GM13977 (cell line): ENCODE measurements around the gene AFF2.

Experiments used
- DNase-seq: peaks from one replicate; pipeline ENCODE4 v3.0.0; 2012; ENCODE audit warnings: low spot score
- in situ Hi-C: fragments of 300-500 bp; cut with MboI; formaldehyde crosslinking; loops from one replicate; pipeline ENCODE4 v1.12.0; 2022; ENCODE audit warnings: low sequenced_read_pairs, low pct_unique_long_range_greater_than_20kb, mixed read lengths, inconsistent platforms; ENCODE audit not compliant: unreplicated experiment
- TF ChIP-seq, protein P1 (sequence below): IDR thresholded peaks from 2 replicates; pipeline ENCODE4 v1.5.1; 2012; ENCODE audit warnings: mild to moderate bottlenecking, control low read depth; ENCODE audit not compliant: insufficient read depth; ENCODE audit errors: extremely low read depth, missing control alignments

AFF2 gene

DNA sequence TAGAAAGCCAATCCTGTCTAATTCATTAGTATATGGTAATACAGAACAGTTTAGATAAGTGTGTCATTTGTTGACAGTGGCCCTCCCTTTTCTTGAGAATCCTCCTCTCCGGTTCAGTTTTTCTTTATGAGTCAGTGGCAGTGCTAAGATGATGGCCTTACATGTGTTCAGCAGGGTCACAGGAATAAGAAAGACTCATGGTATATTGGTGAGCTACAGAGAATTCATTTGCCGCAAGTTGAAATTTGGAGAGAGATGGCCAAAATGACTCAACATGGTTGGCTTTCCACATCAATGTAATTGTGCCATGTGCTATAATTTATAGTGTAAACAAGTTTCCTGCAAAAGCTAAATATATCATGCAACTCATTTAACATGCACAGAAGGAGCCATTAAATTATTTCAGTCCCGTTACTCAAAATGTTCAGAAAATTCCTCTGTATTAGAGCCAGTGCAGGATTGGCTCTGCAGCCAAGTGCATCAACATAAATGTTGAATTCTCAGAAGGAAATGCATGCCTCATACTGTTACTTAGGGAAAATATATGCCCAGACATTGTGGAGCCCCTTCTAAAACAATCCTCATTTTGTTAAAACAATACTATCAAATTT, 374.3 kb downstream of the AFF2 start:
- no peak for DNase-seq
- in situ Hi-C loops = no loop called here

DNA sequence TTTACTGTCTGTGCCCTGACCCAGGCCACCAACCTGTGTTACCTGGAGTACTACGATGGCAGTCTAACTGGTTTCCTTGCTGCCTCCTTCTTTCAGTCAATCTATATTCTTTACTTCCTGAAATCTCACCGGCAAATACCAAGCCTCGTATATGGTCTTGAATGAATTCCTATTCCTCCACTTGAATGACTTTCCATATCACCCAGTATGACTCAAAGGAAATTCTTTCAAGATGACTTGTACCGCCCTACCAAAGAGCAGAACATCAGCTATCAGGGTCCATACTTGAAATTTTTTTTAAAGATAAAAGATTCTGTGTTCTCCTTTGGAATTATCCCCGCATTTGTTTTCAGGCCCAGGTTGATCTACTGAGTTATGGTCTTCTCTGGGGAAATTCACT, 378.0 kb downstream of the AFF2 start:
- DNase-seq = no peak
- TF ChIP-seq, protein P1, sequence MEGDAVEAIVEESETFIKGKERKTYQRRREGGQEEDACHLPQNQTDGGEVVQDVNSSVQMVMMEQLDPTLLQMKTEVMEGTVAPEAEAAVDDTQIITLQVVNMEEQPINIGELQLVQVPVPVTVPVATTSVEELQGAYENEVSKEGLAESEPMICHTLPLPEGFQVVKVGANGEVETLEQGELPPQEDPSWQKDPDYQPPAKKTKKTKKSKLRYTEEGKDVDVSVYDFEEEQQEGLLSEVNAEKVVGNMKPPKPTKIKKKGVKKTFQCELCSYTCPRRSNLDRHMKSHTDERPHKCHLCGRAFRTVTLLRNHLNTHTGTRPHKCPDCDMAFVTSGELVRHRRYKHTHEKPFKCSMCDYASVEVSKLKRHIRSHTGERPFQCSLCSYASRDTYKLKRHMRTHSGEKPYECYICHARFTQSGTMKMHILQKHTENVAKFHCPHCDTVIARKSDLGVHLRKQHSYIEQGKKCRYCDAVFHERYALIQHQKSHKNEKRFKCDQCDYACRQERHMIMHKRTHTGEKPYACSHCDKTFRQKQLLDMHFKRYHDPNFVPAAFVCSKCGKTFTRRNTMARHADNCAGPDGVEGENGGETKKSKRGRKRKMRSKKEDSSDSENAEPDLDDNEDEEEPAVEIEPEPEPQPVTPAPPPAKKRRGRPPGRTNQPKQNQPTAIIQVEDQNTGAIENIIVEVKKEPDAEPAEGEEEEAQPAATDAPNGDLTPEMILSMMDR = no peak
- in situ Hi-C loops = no loop called here

More for the DNA sequence above, 374.3 kb downstream of the AFF2 start:
- TF ChIP-seq, protein P1 = no peak

DNA sequence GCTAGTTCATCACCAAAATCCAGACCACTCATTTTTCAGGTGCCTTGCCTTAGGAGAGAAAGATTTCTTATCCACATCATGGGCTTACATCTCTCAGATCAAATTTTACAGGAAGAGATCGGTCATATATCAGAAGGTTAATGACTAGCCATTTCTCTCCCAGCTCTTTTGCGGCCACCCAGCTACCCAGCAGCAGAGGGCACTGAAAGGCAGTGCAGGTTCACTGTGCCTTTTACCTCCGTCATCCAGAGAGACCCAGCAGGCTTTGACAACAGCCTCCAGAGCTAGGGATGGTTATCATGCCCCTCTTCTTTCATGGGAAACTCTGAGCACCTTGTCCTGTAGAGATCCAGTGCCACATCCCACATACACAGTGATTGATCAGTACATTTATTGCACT, 384.8 kb downstream of the AFF2 start:
- in situ Hi-C loops = no loop called here
- DNase-seq = no peak
- TF ChIP-seq, protein P1 = no peak

DNA sequence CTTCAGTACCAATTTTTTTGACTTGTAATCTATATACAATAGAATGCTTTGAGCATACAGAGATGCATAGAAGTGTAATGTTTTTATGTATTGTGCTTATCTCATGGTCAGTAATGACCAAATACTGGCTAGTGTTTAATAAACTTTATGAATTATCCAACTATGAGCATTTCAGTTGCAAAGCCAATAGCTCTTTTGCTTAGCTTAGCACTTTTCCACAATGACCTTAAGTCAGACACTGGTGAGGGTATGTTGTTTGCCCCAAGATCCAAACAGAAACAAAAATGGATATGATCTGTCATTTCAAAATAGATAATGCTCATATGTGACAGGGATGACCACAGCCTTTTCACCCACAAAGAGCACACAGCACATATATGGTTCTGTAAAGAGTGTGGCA, 393.0 kb downstream of the AFF2 start:
- TF ChIP-seq, protein P1 = no peak
- no peak for DNase-seq
- in situ Hi-C loops = no loop called here

DNA sequence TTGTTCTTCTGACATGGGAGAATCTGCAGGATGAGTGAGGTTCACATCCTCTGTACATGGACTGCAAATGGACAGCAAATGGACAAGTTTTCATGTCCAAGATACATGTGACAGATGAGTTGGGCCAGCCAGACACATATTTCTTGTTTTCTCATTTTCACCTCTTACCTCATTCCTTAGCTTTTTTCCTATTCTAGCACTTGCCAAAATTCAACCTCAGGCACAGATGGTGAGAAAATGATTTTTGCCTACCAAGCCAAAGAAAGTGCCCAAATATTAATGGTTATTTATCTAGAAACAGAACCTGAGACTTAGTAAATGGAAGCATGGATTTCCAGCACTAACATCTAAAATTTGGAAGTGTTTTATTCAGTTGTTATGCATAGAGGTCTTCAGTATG, 402.2 kb downstream of the AFF2 start:
- no peak for DNase-seq
- TF ChIP-seq, protein P1 = no peak
- in situ Hi-C loops = no loop called here

DNA sequence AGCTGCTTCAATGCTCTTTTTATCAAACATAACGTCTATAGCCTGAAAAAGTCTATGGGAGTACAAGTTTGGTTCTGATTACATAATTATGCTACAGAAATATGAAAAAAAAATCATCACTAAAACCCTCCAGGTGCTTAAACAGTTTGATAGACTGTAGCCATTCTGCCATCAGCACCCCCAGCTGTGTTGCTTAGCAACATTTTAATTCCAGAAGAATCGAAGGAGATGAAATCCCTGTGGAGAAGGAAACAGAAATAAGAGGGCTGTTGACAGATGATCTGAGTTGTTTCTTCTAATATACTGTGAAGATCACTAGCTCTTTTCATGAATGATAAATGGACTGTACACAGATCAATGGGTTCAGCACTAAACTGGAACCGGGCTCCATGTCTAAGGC, 402.8 kb downstream of the AFF2 start:
- DNase-seq = no peak
- in situ Hi-C loops = no loop called here
- TF ChIP-seq, protein P1 = no peak
